ENCODE data around the gene KLHL11. TPM values are rescaled to one million over a fixed set of nuclear protein-coding genes. Genes with fewer than 3 reads are reported as not detected.

KLHL11 gene
- total RNA-seq, 1 experiment from 2014 or later = 14.3 TPM

DNA sequence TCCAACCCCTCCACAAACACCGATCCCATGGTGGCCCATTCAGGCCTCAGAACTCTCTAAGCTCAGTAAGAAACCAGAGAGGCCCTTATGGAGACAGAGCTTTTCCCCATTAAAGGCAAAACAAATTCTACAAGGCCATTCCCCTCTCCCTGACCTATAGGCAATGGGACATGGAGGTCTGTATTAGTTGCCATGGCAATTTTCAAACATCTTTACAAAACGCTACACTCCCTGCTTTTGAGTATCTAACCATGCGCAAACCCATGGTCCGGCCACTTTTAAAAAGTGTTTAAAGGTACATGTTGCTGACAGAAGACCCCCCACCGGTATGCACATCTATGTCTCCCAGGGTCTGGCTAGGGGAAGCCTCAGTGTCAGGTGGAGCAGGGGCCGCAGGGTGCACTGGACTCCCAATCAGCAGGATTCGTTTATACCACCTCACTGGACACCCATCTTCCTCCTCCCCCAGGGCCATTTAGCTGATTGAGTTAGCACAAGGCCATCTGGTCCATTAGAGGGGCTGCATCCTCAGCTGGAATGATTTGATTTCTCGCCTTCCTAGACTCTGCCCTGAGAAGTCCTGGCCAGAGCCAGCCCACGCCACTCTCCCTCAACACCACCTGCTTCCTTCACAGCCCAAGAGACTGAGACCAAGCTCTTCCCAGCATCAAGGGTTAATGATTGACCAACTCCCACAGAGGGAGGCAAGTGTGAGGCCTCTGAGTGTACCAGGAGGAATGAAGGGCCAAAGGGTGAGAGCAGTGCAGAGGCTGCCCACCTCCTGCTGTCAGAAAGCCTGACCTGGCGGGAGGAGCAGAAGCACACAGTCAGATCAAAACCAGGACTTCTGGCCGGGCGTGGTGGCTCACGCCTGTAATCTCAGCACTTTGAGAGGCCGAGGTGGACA, 42.7 kb upstream of the KLHL11 start:
- no peak overlapping the region for H3K4me3 ChIP-seq (ENCODE audit: low read length)
- no peaks in the 10 kb centered on the region for H3K9me2 ChIP-seq (replicated peaks; ENCODE audit: insufficient read depth, low read length)
- H2AFZ ChIP-seq (ENCODE audit: low read length) = no peak overlapping the region
- peaks cover 35% of the 10 kb centered on the region for H4K20me1 ChIP-seq (ENCODE audit: insufficient read depth, low read depth, low read length)
- H3K27me3 ChIP-seq (ENCODE audit: low read length) = no peaks in the 10 kb centered on the region
- H3K4me1 ChIP-seq (ENCODE audit: low read length) = no peaks in the 10 kb centered on the region
- H3K9ac ChIP-seq (ENCODE audit: low read length) = no peak overlapping the region
- H3K27ac ChIP-seq (ENCODE audit: low read length) = no peak overlapping the region
- H3K36me3 ChIP-seq (ENCODE audit: insufficient read depth, low read length) = peaks cover 66% of the 10 kb centered on the region
- no peak overlapping the region for H3K4me2 ChIP-seq (ENCODE audit: low read depth, low read length, poor library complexity, severe bottlenecking)
- H3K9me3 ChIP-seq (ENCODE audit: low read length) = no peaks in the 10 kb centered on the region
- DNase-seq = no peak
- peaks cover 23% of the 10 kb centered on the region for H3K79me2 ChIP-seq (ENCODE audit: low read length)

DNA sequence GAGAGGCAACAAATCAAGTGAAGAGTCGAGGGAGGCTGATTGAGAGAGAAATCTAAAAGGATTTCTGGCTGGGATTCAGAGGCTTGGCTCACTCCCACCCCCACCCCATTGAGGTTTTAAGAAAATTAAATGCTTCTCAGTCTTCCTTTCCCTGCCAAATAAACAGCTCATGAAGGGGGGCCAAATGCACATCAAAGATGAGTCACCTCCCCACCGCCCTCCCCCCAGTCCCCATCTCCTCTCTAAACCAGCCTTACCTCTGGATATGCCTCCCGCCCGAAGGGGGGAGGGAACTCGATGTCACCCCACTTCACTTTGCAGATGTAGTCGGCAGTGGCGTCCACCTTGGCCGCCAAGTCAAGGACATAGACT, 41.9 kb upstream of the KLHL11 start:
- no peaks in the 10 kb centered on the region for H3K27me3 ChIP-seq (ENCODE audit: low read length)
- no peaks in the 10 kb centered on the region for H3K9me3 ChIP-seq (ENCODE audit: low read length)
- H3K9ac ChIP-seq (ENCODE audit: low read length) = no peak overlapping the region

DNA sequence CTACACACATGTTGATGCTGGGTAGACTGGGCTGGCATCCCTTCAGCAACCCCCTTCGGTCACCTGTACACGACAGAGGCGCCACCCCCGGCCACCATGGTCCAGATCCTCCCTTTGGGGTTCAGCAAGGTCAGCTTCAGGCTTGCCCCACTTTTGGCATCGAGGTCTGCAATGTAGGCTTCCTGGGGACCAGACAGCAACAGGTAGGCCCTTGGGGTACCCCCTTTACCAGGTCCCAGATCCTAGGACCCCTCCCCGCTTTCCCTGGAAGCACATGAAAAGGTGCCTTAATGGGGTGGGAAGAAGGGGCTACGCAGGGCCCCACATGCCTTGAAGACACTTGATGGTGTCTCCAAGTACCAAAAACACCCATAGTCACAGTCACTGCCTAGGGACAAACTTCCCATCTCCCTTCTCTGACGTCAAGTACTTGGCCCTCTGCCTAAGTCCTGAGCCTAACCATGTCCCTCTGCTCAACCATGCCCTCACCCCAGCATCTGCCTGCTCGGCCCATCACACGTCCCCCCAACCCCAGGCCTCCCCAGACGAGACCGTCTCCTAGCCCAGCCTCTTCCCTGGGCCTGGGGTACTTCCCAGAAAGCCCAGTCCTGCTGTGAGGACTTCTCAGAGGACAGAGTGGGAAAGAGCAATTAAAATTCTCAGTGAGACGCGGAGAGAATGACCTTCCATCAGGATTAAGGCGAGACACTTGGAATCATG, 41.4 kb upstream of the KLHL11 start:
- no peak overlapping the region for H3K27ac ChIP-seq (ENCODE audit: low read length)
- no peaks in the 10 kb centered on the region for H3K27me3 ChIP-seq (ENCODE audit: low read length)
- H3K4me3 ChIP-seq (ENCODE audit: low read length) = no peak overlapping the region
- 0 out of 2 replicates have a peak, but pooled peaks cover 13% of the 10 kb centered on the region for H3K79me2 ChIP-seq (ENCODE audit: low read length)
- no peak for DNase-seq
- no peak overlapping the region for H3K9ac ChIP-seq (ENCODE audit: low read length)
- peaks cover 28% of the 10 kb centered on the region for H4K20me1 ChIP-seq (ENCODE audit: insufficient read depth, low read depth, low read length)
- no peak overlapping the region for H3K4me2 ChIP-seq (ENCODE audit: low read depth, low read length, poor library complexity, severe bottlenecking)
- no peak overlapping the region for H2AFZ ChIP-seq (ENCODE audit: low read length)
- H3K4me1 ChIP-seq (ENCODE audit: low read length) = no peaks in the 10 kb centered on the region
- no peaks in the 10 kb centered on the region for H3K9me3 ChIP-seq (ENCODE audit: low read length)
- no peaks in the 10 kb centered on the region for H3K9me2 ChIP-seq (replicated peaks; ENCODE audit: insufficient read depth, low read length)
- H3K36me3 ChIP-seq (ENCODE audit: insufficient read depth, low read length) = peaks cover 69% of the 10 kb centered on the region

More for the DNA sequence above, 41.9 kb upstream of the KLHL11 start:
- Histone ChIP-seq H3K9me2 (replicated peaks; ENCODE audit: insufficient read depth, low read length) (no peaks in the 10 kb centered on the region), H3K4me1 (ENCODE audit: low read length) (no peaks in the 10 kb centered on the region), H3K4me3 (ENCODE audit: low read length) (no peak overlapping the region), H4K20me1 (ENCODE audit: insufficient read depth, low read depth, low read length) (peaks cover 31% of the 10 kb centered on the region), H3K4me2 (ENCODE audit: low read depth, low read length, poor library complexity, severe bottlenecking) (no peak overlapping the region), H2AFZ (ENCODE audit: low read length) (no peak overlapping the region), H3K36me3 (ENCODE audit: insufficient read depth, low read length) (peaks cover 66% of the 10 kb centered on the region), H3K79me2 (ENCODE audit: low read length) (peaks cover 16% of the 10 kb centered on the region), H3K27ac (ENCODE audit: low read length) (no peak overlapping the region)
- DNase-seq = no peak

DNA sequence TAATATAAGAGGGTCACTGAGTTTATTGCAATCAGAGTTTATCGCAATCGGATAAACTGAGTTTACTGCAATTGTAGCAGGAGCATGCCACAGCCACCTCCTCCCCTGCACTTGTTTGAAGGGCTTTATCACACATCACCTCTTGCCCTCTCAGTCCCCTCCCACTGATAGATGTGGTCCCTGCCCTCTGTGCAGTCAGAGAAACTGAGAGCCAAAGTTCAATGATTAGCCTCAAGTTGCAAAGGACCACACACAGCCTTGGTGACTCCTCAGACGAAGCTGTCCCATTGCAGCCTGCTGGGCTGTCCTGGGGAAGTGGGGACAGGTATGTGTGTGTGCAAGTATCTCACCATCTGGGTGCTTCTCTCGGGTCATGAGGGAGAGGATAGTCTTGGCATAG, 39.9 kb upstream of the KLHL11 start:
- H3K36me3 ChIP-seq (ENCODE audit: insufficient read depth, low read length) = peaks cover 64% of the 10 kb centered on the region
- no peak overlapping the region for H3K9ac ChIP-seq (ENCODE audit: low read length)
- H3K4me2 ChIP-seq (ENCODE audit: low read depth, low read length, poor library complexity, severe bottlenecking) = no peak overlapping the region

DNA sequence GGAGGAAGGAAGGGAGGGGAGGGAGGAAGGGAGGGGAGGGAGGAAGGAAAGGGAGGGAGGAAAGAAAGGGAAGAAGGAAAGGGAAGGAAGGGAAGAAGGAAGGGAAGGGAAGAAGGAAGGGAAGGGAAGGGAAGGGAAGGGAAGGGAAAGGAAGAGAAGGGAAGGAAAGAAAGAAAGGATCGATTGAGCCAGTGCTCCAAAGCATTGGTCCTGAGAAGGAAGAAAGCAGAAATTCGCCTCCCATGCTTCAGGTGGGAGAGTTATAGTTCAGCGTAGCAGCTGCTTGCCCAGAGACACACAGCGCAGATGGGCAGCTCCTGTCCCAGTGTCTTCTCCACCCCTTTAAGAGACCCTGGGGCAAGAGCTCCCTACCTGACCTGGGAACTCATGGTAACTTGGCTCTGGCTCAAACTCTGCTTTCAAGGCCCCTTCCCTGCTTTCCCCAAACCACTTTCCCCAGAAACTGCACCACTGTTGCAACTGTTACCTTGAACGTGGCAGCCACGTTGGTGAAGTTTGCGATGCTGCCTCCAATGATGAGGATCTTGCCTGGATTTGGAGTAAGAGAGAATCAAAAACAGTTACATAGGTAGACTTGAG, 39.1 kb upstream of the KLHL11 start:
- H3K9me3 ChIP-seq (ENCODE audit: low read length) = no peaks in the 10 kb centered on the region
- H3K27me3 ChIP-seq (ENCODE audit: low read length) = no peaks in the 10 kb centered on the region
- peaks cover 62% of the 10 kb centered on the region for H3K36me3 ChIP-seq (ENCODE audit: insufficient read depth, low read length)
- H3K4me2 ChIP-seq (ENCODE audit: low read depth, low read length, poor library complexity, severe bottlenecking) = no peak overlapping the region
- H3K4me3 ChIP-seq (ENCODE audit: low read length) = no peak overlapping the region
- DNase-seq = no peak
- no peak overlapping the region for H2AFZ ChIP-seq (ENCODE audit: low read length)
- no peaks in the 10 kb centered on the region for H3K9me2 ChIP-seq (replicated peaks; ENCODE audit: insufficient read depth, low read length)
- no peaks in the 10 kb centered on the region for H3K4me1 ChIP-seq (ENCODE audit: low read length)
- H3K27ac ChIP-seq (ENCODE audit: low read length) = no peak overlapping the region
- 0 out of 2 replicates have a peak, but pooled peaks cover 3% of the 10 kb centered on the region for H3K79me2 ChIP-seq (ENCODE audit: low read length)
- peaks cover 17% of the 10 kb centered on the region for H4K20me1 ChIP-seq (ENCODE audit: insufficient read depth, low read depth, low read length)
- H3K9ac ChIP-seq (ENCODE audit: low read length) = no peak overlapping the region

More for the DNA sequence above, 39.9 kb upstream of the KLHL11 start:
- H4K20me1 ChIP-seq (ENCODE audit: insufficient read depth, low read depth, low read length) = peaks cover 20% of the 10 kb centered on the region
- 0 out of 2 replicates have a peak, but pooled peaks cover 7% of the 10 kb centered on the region for H3K79me2 ChIP-seq (ENCODE audit: low read length)
- no peak overlapping the region for H3K4me3 ChIP-seq (ENCODE audit: low read length)
- no peaks in the 10 kb centered on the region for H3K9me3 ChIP-seq (ENCODE audit: low read length)
- H3K27me3 ChIP-seq (ENCODE audit: low read length) = no peaks in the 10 kb centered on the region
- no peak overlapping the region for H2AFZ ChIP-seq (ENCODE audit: low read length)
- DNase-seq = no peak
- no peak overlapping the region for H3K27ac ChIP-seq (ENCODE audit: low read length)
- H3K4me1 ChIP-seq (ENCODE audit: low read length) = no peaks in the 10 kb centered on the region
- no peaks in the 10 kb centered on the region for H3K9me2 ChIP-seq (replicated peaks; ENCODE audit: insufficient read depth, low read length)

GRCh38 chr17:41901646-41902045, 36.4 kb upstream of the KLHL11 start:
- no peak for DNase-seq
- no peaks in the 10 kb centered on the region for H3K9me2 ChIP-seq (replicated peaks; ENCODE audit: insufficient read depth, low read length)
- no peak overlapping the region for H2AFZ ChIP-seq (ENCODE audit: low read length)
- no peaks in the 10 kb centered on the region for H3K27me3 ChIP-seq (ENCODE audit: low read length)
- no peaks in the 10 kb centered on the region for H3K9me3 ChIP-seq (ENCODE audit: low read length)
- no peak overlapping the region for H3K4me2 ChIP-seq (ENCODE audit: low read depth, low read length, poor library complexity, severe bottlenecking)
- H3K79me2 ChIP-seq (ENCODE audit: low read length) = 0 out of 2 replicates have a peak, but pooled peaks cover 5% of the 10 kb centered on the region
- H3K9ac ChIP-seq (ENCODE audit: low read length) = no peak overlapping the region
- no peak overlapping the region for H3K27ac ChIP-seq (ENCODE audit: low read length)
- 0 out of 2 replicates have a peak, but pooled peaks cover 6% of the 10 kb centered on the region for H4K20me1 ChIP-seq (ENCODE audit: insufficient read depth, low read depth, low read length)
- H3K36me3 ChIP-seq (ENCODE audit: insufficient read depth, low read length) = peaks cover 52% of the 10 kb centered on the region
- H3K4me3 ChIP-seq (ENCODE audit: low read length) = no peak overlapping the region
- H3K4me1 ChIP-seq (ENCODE audit: low read length) = no peaks in the 10 kb centered on the region

GRCh38 chr17:41896726-41897125, 31.5 kb upstream of the KLHL11 start:
- no peak overlapping the region for H3K27ac ChIP-seq (ENCODE audit: low read length)
- 0 out of 2 replicates have a peak, but pooled peaks cover 3% of the 10 kb centered on the region for H4K20me1 ChIP-seq (ENCODE audit: insufficient read depth, low read depth, low read length)
- no peak for DNase-seq
- H3K9me2 ChIP-seq (replicated peaks; ENCODE audit: insufficient read depth, low read length) = no peaks in the 10 kb centered on the region
- H3K79me2 ChIP-seq (ENCODE audit: low read length) = 0 out of 2 replicates have a peak, but pooled peaks cover 9% of the 10 kb centered on the region
- no peaks in the 10 kb centered on the region for H3K4me1 ChIP-seq (ENCODE audit: low read length)
- no peaks in the 10 kb centered on the region for H3K27me3 ChIP-seq (ENCODE audit: low read length)
- H3K4me2 ChIP-seq (ENCODE audit: low read depth, low read length, poor library complexity, severe bottlenecking) = no peak overlapping the region
- no peaks in the 10 kb centered on the region for H3K9me3 ChIP-seq (ENCODE audit: low read length)
- no peak overlapping the region for H3K4me3 ChIP-seq (ENCODE audit: low read length)
- H2AFZ ChIP-seq (ENCODE audit: low read length) = no peak overlapping the region
- peaks cover 50% of the 10 kb centered on the region for H3K36me3 ChIP-seq (ENCODE audit: insufficient read depth, low read length)
- no peak overlapping the region for H3K9ac ChIP-seq (ENCODE audit: low read length)

DNA sequence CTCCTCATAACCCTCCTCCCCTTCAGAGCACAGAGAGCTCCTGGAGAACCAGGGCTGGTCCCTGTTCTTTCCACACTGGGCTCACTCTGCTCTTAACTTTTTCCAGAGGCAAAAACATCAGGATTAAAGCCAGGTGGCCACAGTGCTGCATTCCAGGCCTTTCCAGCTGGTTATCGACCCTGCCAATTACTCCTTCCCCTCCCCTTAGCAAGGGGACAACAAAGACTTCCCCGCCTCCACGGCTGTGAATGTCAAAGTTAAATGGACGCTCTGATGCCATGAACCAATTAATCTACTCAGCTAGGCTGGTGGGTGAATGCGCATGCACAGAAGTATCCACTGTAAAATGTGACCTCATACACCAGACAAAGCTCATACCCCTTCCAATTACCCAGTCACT, 30.4 kb upstream of the KLHL11 start:
- Histone ChIP-seq H3K79me2 (ENCODE audit: low read length) (0 out of 2 replicates have a peak, but pooled peaks cover 10% of the 10 kb centered on the region), H3K36me3 (ENCODE audit: insufficient read depth, low read length) (peaks cover 50% of the 10 kb centered on the region)

More for the DNA sequence above, 30.4 kb upstream of the KLHL11 start:
- Histone ChIP-seq H3K4me2 (ENCODE audit: low read depth, low read length, poor library complexity, severe bottlenecking) (no peak overlapping the region), H3K27ac (ENCODE audit: low read length) (no peak overlapping the region), H4K20me1 (ENCODE audit: insufficient read depth, low read depth, low read length) (0 out of 2 replicates have a peak, but pooled peaks cover 4% of the 10 kb centered on the region), H3K9me3 (ENCODE audit: low read length) (no peaks in the 10 kb centered on the region), H3K27me3 (ENCODE audit: low read length) (no peaks in the 10 kb centered on the region), H3K4me3 (ENCODE audit: low read length) (no peak overlapping the region), H3K4me1 (ENCODE audit: low read length) (no peaks in the 10 kb centered on the region), H2AFZ (ENCODE audit: low read length) (no peak overlapping the region), H3K9me2 (replicated peaks; ENCODE audit: insufficient read depth, low read length) (no peaks in the 10 kb centered on the region), H3K9ac (ENCODE audit: low read length) (no peak overlapping the region)
- DNase-seq = no peak
